BE2C (cell line): ENCODE results near the gene FGFBP2.

Experiments used
- DNase-seq: peaks from one replicate; pipeline ENCODE4 v3.0.0-alpha.2; 2020
- H3K27me3 ChIP-seq: fragments of 250-450 bp; sonication (Bioruptor Pico); 2 replicates; pipeline ENCODE4 v1.5.1; 2020; ENCODE audit warnings: mild to moderate bottlenecking
- H3K36me3 ChIP-seq: fragments of 250-450 bp; sonication (Bioruptor Pico); 2 replicates; pipeline ENCODE4 v1.5.1; 2020; ENCODE audit warnings: mild to moderate bottlenecking
- H3K4me1 ChIP-seq: fragments of 250-450 bp; sonication (Bioruptor Pico); 2 replicates; pipeline ENCODE4 v1.5.1; 2020
- H3K4me3 ChIP-seq: 2 replicates; pipeline ENCODE4 v1.5.1; 2011; ENCODE audit warnings: low read depth, low read length
- H3K9me3 ChIP-seq: fragments of 250-450 bp; sonication (Bioruptor Pico); 2 replicates; pipeline ENCODE4 v1.5.1; 2020
- CTCF ChIP-seq: IDR thresholded peaks from 2 replicates; pipeline ENCODE4 v1.5.1; 2012; ENCODE audit warnings: mild to moderate bottlenecking, low read depth, low read length

FGFBP2 gene

GRCh38 chr4:15963576-15963975 lies 601 bp upstream of the FGFBP2 start:
- H3K4me1 ChIP-seq = no peaks in the 10 kb centered on the region
- H3K36me3 ChIP-seq = no peaks in the 10 kb centered on the region
- no peak for TF ChIP-seq CTCF
- H3K4me3 ChIP-seq = no peak overlapping the region
- H3K27me3 ChIP-seq = no peaks in the 10 kb centered on the region; the same call in 1 of the 2 replicates
- DNase-seq = no peak
- H3K9me3 ChIP-seq = no peaks in the 10 kb centered on the region

GRCh38 chr4:15961781-15962510 lies 1.0 kb downstream of the FGFBP2 start:
- Histone ChIP-seq H3K27me3 (no peaks in the 10 kb centered on the region), H3K36me3 (no peaks in the 10 kb centered on the region), H3K4me1 (no peaks in the 10 kb centered on the region), H3K9me3 (no peaks in the 10 kb centered on the region), H3K4me3 (no peak overlapping the region)
- no peak for TF ChIP-seq CTCF
- no peak for DNase-seq

- H3K36me3 ChIP-seq = no peaks in the 10 kb centered on the region
- DNase-seq = no peak
- no peak overlapping the region for H3K4me3 ChIP-seq
- H3K27me3 ChIP-seq = no peaks in the 10 kb centered on the region
- no peaks in the 10 kb centered on the region for H3K4me1 ChIP-seq
- no peak for TF ChIP-seq CTCF
- no peaks in the 10 kb centered on the region for H3K9me3 ChIP-seq
Observed at GRCh38 chr4:15958562-15958961, 4.4 kb downstream of the FGFBP2 start.

GRCh38 chr4:15956179-15956850 lies 6.7 kb downstream of the FGFBP2 start:
- H3K4me1 ChIP-seq = no peaks in the 10 kb centered on the region
- H3K4me3 ChIP-seq = no peak overlapping the region
- TF ChIP-seq CTCF = peak; percentile 96
- no peaks in the 10 kb centered on the region for H3K27me3 ChIP-seq
- DNase-seq = peak; percentile 87
- no peaks in the 10 kb centered on the region for H3K36me3 ChIP-seq
- no peaks in the 10 kb centered on the region for H3K9me3 ChIP-seq

GRCh38 chr4:15955670-15956069 lies 7.3 kb downstream of the FGFBP2 start:
- no peaks in the 10 kb centered on the region for H3K27me3 ChIP-seq
- DNase-seq = no peak

More at GRCh38 chr4:15955670-15956069, 7.3 kb downstream of the FGFBP2 start:
- no peaks in the 10 kb centered on the region for H3K4me1 ChIP-seq
- 0 out of 2 replicates have a peak, but pooled peaks have one; percentile 10 for TF ChIP-seq CTCF
- no peaks in the 10 kb centered on the region for H3K9me3 ChIP-seq
- H3K4me3 ChIP-seq = no peak overlapping the region
- H3K36me3 ChIP-seq = no peaks in the 10 kb centered on the region
